Testis (tissue), 3 donors: ENCODE data around the gene RCAN2. TPM values are rescaled to one million over a fixed set of nuclear protein-coding genes. Genes with fewer than 3 reads are reported as not detected.

Experiments
- DNase-seq: peaks from one replicate; pipeline ENCODE4 v3.0.0-alpha.2; 2019
- H3K27ac ChIP-seq, 2 donors: fragments of 200-600 bp; sonication (generic); one replicate each; pipeline ENCODE4 v1.5.1; 2019
- H3K27me3 ChIP-seq: fragments of 200-600 bp; sonication (generic); one replicate; pipeline ENCODE4 v1.5.1; 2019
- H3K36me3 ChIP-seq: fragments of 200-600 bp; sonication (generic); one replicate; pipeline ENCODE4 v1.5.1; 2017; ENCODE audit warnings: low read depth; ENCODE audit errors: missing control alignments
- H3K4me1 ChIP-seq: fragments of 200-600 bp; sonication (generic); one replicate; pipeline ENCODE4 v1.5.1; 2019
- H3K4me3 ChIP-seq, 2 donors: fragments of 200-600 bp; sonication (generic); one replicate each; pipeline ENCODE4 v1.5.1; 2017 to 2019
- H3K9me3 ChIP-seq: fragments of 200-600 bp; sonication (generic); one replicate; pipeline ENCODE4 v1.5.1; 2017
- CTCF ChIP-seq, 3 experiments: fragments of 450-650 bp in 2 of 3; fragments of 200-600 bp in 1 of 3; sonication (generic) in 1 of 3; IDR thresholded peaks; one replicate each; pipeline ENCODE4 v1.5.1; 2016 to 2019; ENCODE audit warnings: antibody characterized with exemption in 3 of 3, mild to moderate bottlenecking in 2 of 3, moderate library complexity in 1 of 3
- POLR2A ChIP-seq: fragments of 450-650 bp; IDR thresholded peaks from one replicate; pipeline ENCODE4 v1.6.1; 2017; ENCODE audit warnings: antibody characterized with exemption, mild to moderate bottlenecking, moderate library complexity
- WGBS, 2 donors: methylation state at CpG; one replicate each; pipeline ENCODE4 v1.1.5; 2018; 5-methylcytosine and 5-hydroxymethylcytosine counted together
- intact Hi-C: fragments of 100-400 bp; cut with DNase I; formaldehyde crosslinking; loops from one replicate; pipeline ENCODE4 v1.15.1; 2023; ENCODE audit warnings: low total_unique reads
- polyA plus RNA-seq: library from polyadenylated mRNA; stranded (reverse); fragments of 350-450 nt; fragmentation: Illumina TruSeq; extraction: RNeasy Lipid Tissue Mini Kit (QIAGEN cat#74804); gene quantifications from one replicate; pipeline ENCODE4 v1.2.3, GENCODE V29; 2014; ENCODE audit warnings: low read depth, low replicate concordance; ENCODE audit not compliant: insufficient read depth
- total RNA-seq, 2 donors: library from RNA; depleted of rRNA; stranded (reverse); fragments of >200 nt; gene quantifications; one replicate each; pipeline ENCODE4 v1.2.3, GENCODE V29; 2016

RCAN2 gene
- total and polyA plus RNA-seq, 3 donors from 2014 or later: 6.3 to 17.4 (median 7.1) TPM

- no peaks in the 10 kb centered on the region for H3K36me3 ChIP-seq
- H3K27ac ChIP-seq: peak overlapping the region; percentile 67 to 83
- intact Hi-C loops: no loop called here
- no peaks in the 10 kb centered on the region for H3K9me3 ChIP-seq
- 88% methylated on average over 3 of the region's 3 CpGs for WGBS, 2 donors
- no peak for TF ChIP-seq POLR2A
- TF ChIP-seq CTCF (IDR thresholded peaks at IDR 0.05): no peak
- H3K27me3 ChIP-seq: no peaks in the 10 kb centered on the region
- H3K4me3 ChIP-seq: no peak overlapping the region
- no peak for DNase-seq
- peaks cover 3% of the 10 kb centered on the region for H3K4me1 ChIP-seq
Observed at GRCh38 chr6:46234700-46235099, 256.5 kb downstream of the RCAN2 start.

GRCh38 chr6:46234156-46234556 lies 257.1 kb downstream of the RCAN2 start:
- TF ChIP-seq CTCF (IDR thresholded peaks at IDR 0.05) (no peak), POLR2A (no peak)
- Histone ChIP-seq H3K27me3 (no peaks in the 10 kb centered on the region), H3K4me1 (peaks cover 3% of the 10 kb centered on the region), H3K27ac (peak overlapping the region; percentile 67 to 83), H3K36me3 (no peaks in the 10 kb centered on the region), H3K9me3 (no peaks in the 10 kb centered on the region), H3K4me3 (no peak overlapping the region)
- intact Hi-C loops: no loop called here
- peak; percentile 50 for DNase-seq
- WGBS, 2 donors: 47 to 68% methylated on average over 2 of the region's 2 CpGs

- H3K27me3 ChIP-seq: no peaks in the 10 kb centered on the region
- H3K4me1 ChIP-seq: peaks cover 3% of the 10 kb centered on the region
- WGBS, 2 donors: 88 to 90% methylated on average over 3 of the region's 3 CpGs
- no peak for DNase-seq
- no peaks in the 10 kb centered on the region for H3K9me3 ChIP-seq
- no peak for TF ChIP-seq CTCF (IDR thresholded peaks at IDR 0.05)
- TF ChIP-seq POLR2A: no peak
- peak overlapping the region in 1 of 2 donors; percentile 83 for H3K27ac ChIP-seq
- no peaks in the 10 kb centered on the region for H3K36me3 ChIP-seq
- no peak overlapping the region for H3K4me3 ChIP-seq
- intact Hi-C loops: no loop called here
Observed at GRCh38 chr6:46233129-46233528, 258.1 kb downstream of the RCAN2 start.

GRCh38 chr6:46222286-46222685 lies 269.0 kb downstream of the RCAN2 start:
- TF ChIP-seq POLR2A: no peak
- WGBS, 2 donors: 11 to 13% methylated on average over 1 of the region's 1 CpG

GRCh38 chr6:46221222-46221793 lies 269.9 kb downstream of the RCAN2 start:
- Histone ChIP-seq H3K4me3 (no peak overlapping the region), H3K27me3 (no peaks in the 10 kb centered on the region), H3K36me3 (no peaks in the 10 kb centered on the region), H3K4me1 (peaks cover 22% of the 10 kb centered on the region), H3K27ac (peak overlapping the region in 1 of 2 donors; percentile 78), H3K9me3 (no peaks in the 10 kb centered on the region)
- no peak for DNase-seq
- TF ChIP-seq CTCF (IDR thresholded peaks at IDR 0.05) (peak; percentile 83 to 87 (median 86)), POLR2A (no peak)
- 52 to 54% methylated on average over 4 of the region's 4 CpGs for WGBS, 2 donors
- intact Hi-C loops: loop anchor here (10.0 kb wide), 1 partner anchor 193 kb away; no protein-coding TSS in a partner anchor

More at GRCh38 chr6:46222286-46222685, 269.0 kb downstream of the RCAN2 start:
- no peak overlapping the region for H3K4me3 ChIP-seq
- peak overlapping the region in 1 of 2 donors; percentile 78 for H3K27ac ChIP-seq
- H3K36me3 ChIP-seq: no peaks in the 10 kb centered on the region
- H3K27me3 ChIP-seq: no peaks in the 10 kb centered on the region
- H3K9me3 ChIP-seq: no peaks in the 10 kb centered on the region
- no peak for DNase-seq
- intact Hi-C loops: loop anchor here (10.0 kb wide), 1 partner anchor 193 kb away; no protein-coding TSS in a partner anchor
- H3K4me1 ChIP-seq: peaks cover 20% of the 10 kb centered on the region
